T-cell (primary cell): ENCODE results near the gene C3orf20. TPM values are rescaled to one million over a fixed set of nuclear protein-coding genes. Genes with fewer than 3 reads are reported as not detected.
"Not testable (repeated sequence)": the region's sequence is repeated elsewhere in the genome, so short reads cannot be mapped to it uniquely, and the experiment has no call there.

Experiments
- ATAC-seq, 4 experiments: fragments of 200-7000 bp in 3 of 4; fragments of 150-1000 bp in 1 of 4; cut with Tn5 transposase; replicated peaks in 1 of 4; 1 replicate in 3 of 4; 2 replicates in 1 of 4; pipeline ENCODE4 v1.10.0; 2021; ENCODE audit warnings: moderate library complexity in 3 of 4, mild to moderate bottlenecking in 2 of 4, moderate number of reproducible peaks in 1 of 4
- CTCF ChIA-PET, 2 donors: fragments of 300-600 bp; sonication (Branson Sonifier 250); formaldehyde crosslinking; loops; one replicate each; lab custom pipeline; 2022; ENCODE audit warnings: antibody characterized with exemption in 2 of 2; lab: Charles Lee
- POLR2A ChIA-PET, 2 donors: fragments of 300-600 bp; sonication (Branson Sonifier 250); formaldehyde crosslinking; loops; one replicate each; lab custom pipeline; 2022; ENCODE audit warnings: antibody characterized with exemption in 2 of 2; lab: Charles Lee
- DNase-seq, 35 experiments: peaks; one replicate each; pipeline versions ENCODE4 v3.0.0 to v3.0.0-alpha.2; 2013 to 2023
- H3K27ac ChIP-seq: one replicate; pipeline ENCODE4 v1.5.1; 2013; ENCODE audit warnings: low read length
- H3K27me3 ChIP-seq, 2 experiments: replicated peaks in 1 of 2; 1 replicate in 1 of 2; 2 replicates in 1 of 2; pipeline versions ENCODE4 v1.6.1 to v1.7.0; 2013; ENCODE audit warnings: low read length in 1 of 2, mixed read lengths in 1 of 2; ENCODE audit not compliant: control insufficient read depth in 2 of 2, insufficient read depth in 2 of 2; ENCODE audit errors: extremely low read depth in 1 of 2
- H3K36me3 ChIP-seq, 2 donors: 1 replicate in 1 of 2; 2 replicates in 1 of 2; pipeline versions ENCODE4 v1.6.1 to v1.7.0; 2013; ENCODE audit warnings: low read length in 1 of 2; ENCODE audit not compliant: control insufficient read depth in 2 of 2, insufficient read depth in 1 of 2; ENCODE audit errors: extremely low read depth in 1 of 2
- H3K4me1 ChIP-seq, 2 experiments: 1 replicate in 1 of 2; 2 replicates in 1 of 2; pipeline versions ENCODE4 v1.6.1 to v1.7.0; 2013; ENCODE audit warnings: low read length in 2 of 2, mixed read lengths in 1 of 2; ENCODE audit not compliant: insufficient read depth in 2 of 2, control insufficient read depth in 1 of 2; ENCODE audit errors: extremely low read depth in 1 of 2
- H3K4me3 ChIP-seq, 2 donors: 1 replicate in 1 of 2; 2 replicates in 1 of 2; pipeline versions ENCODE4 v1.5.1 to v1.7.0; 2013; ENCODE audit warnings: mild to moderate bottlenecking in 2 of 2, low read length in 1 of 2, moderate library complexity in 1 of 2; ENCODE audit not compliant: control insufficient read depth in 1 of 2; ENCODE audit errors: extremely low read depth in 1 of 2
- H3K9me3 ChIP-seq: 2 replicates; pipeline ENCODE4 v1.7.0; 2013
- H3K27ac Mint-ChIP-seq, 2 donors: one replicate each; pipeline ENCODE4 v1.8.0; 2020 to 2021; ENCODE audit warnings: mild to moderate bottlenecking in 2 of 2, mixed read lengths in 2 of 2
- H3K27me3 Mint-ChIP-seq, 2 donors: one replicate each; pipeline ENCODE4 v1.8.0; 2021 to 2022; ENCODE audit warnings: mixed read lengths in 2 of 2
- H3K36me3 Mint-ChIP-seq: one replicate; pipeline ENCODE4 v1.8.0; 2021; ENCODE audit warnings: mixed read lengths
- H3K4me1 Mint-ChIP-seq, 3 donors: one replicate each; pipeline ENCODE4 v1.8.0; 2020 to 2022; ENCODE audit warnings: mixed read lengths in 3 of 3, mild to moderate bottlenecking in 1 of 3
- H3K4me3 Mint-ChIP-seq, 3 donors: one replicate each; pipeline ENCODE4 v1.8.0; 2020 to 2022; ENCODE audit warnings: mild to moderate bottlenecking in 3 of 3, mixed read lengths in 3 of 3, moderate library complexity in 3 of 3
- H3K9me3 Mint-ChIP-seq, 3 donors: one replicate each; pipeline ENCODE4 v1.8.0; 2020 to 2022; ENCODE audit warnings: mixed read lengths in 3 of 3
- WGBS: methylation state at CpG from one replicate; pipeline ENCODE4 v1.1.5; 2013; ENCODE audit warnings: missing lambda C conversion rate; ENCODE audit not compliant: insufficient coverage; 5-methylcytosine and 5-hydroxymethylcytosine counted together
- total RNA-seq, 35 experiments: library from RNA in 6 of 35; stranded (reverse) in 6 of 35; fragments of 120-200 nt in 1 of 35; gene quantifications; one replicate each; pipeline versions ENCODE4 v1.2.1 to v1.2.4 and lab custom pipeline; 2013 to 2026

The C3orf20 gene
- total RNA-seq, 5 donors from 2014 or later (not counting 1 experiment from before 2014, with no cell fraction given), result 0.19 to 0.82 (median 0.37) TPM

- ATAC-seq, result no peak
Observed at GRCh38 chr3:14741510-14741909, 66.6 kb downstream of the C3orf20 start.

DNA sequence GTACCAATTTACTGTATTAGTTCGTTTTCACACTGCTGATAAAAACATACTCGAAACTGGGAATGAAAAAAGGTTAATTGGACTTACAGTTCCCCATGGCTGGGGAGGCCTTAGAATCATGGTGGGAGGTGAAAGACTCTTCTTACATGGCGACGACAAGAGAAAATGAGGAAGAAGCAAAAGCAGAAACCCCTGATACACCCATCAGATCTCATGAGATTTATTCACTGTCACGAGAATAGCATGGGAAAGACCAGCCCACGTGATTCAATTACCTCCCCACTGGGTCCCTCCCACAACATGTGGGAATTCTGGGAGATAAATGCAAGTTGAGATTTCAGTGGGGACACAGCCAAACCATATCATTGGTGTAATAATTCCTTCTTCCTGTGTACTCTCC is 69.6 kb downstream of the C3orf20 start:
- H3K4me1 Mint-ChIP-seq, result no peaks in the 10 kb centered on the region
- no peak overlapping the region for H3K4me3 ChIP-seq
- H3K27ac ChIP-seq, result no peak overlapping the region
- CTCF ChIA-PET, result no interaction called here
- no peak for DNase-seq
- no peak overlapping the region for H3K27ac Mint-ChIP-seq
- H3K27me3 Mint-ChIP-seq, result peaks cover 25 to 27% of the 10 kb centered on the region in 2 donors
- no peak for ATAC-seq
- peaks cover 0 to 8% (median 0%) of the 10 kb centered on the region in 3 donors for H3K9me3 Mint-ChIP-seq
- no peak overlapping the region for H3K4me3 Mint-ChIP-seq
- no peaks in the 10 kb centered on the region for H3K36me3 ChIP-seq
- POLR2A ChIA-PET, result no interaction called here
- H3K9me3 ChIP-seq, result peaks cover 2% of the 10 kb centered on the region
- H3K4me1 ChIP-seq, result no peaks in the 10 kb centered on the region
- WGBS, result no CpG with 5 or more reads among the region's 6 CpGs
- H3K36me3 Mint-ChIP-seq, result peaks cover 4% of the 10 kb centered on the region
- peaks cover 0 to 8% of the 10 kb centered on the region in 2 experiments for H3K27me3 ChIP-seq

More at GRCh38 chr3:14741510-14741909, 66.6 kb downstream of the C3orf20 start:
- no peak overlapping the region for H3K27ac Mint-ChIP-seq
- H3K4me1 ChIP-seq, result no peaks in the 10 kb centered on the region
- H3K9me3 Mint-ChIP-seq, result peaks cover 0 to 8% (median 0%) of the 10 kb centered on the region in 3 donors
- CTCF ChIA-PET, result no interaction called here
- H3K4me1 Mint-ChIP-seq, result no peaks in the 10 kb centered on the region
- no peak overlapping the region for H3K27ac ChIP-seq
- WGBS, result no CpG with 5 or more reads among the region's 2 CpGs
- peaks cover 0 to 8% of the 10 kb centered on the region in 2 experiments for H3K27me3 ChIP-seq
- peaks cover 7% of the 10 kb centered on the region for H3K36me3 Mint-ChIP-seq
- no peak overlapping the region for H3K4me3 Mint-ChIP-seq
- DNase-seq, result no peak
- no peaks in the 10 kb centered on the region for H3K9me3 ChIP-seq
- H3K27me3 Mint-ChIP-seq, result peaks cover 24 to 28% of the 10 kb centered on the region in 2 donors
- no peak overlapping the region for H3K4me3 ChIP-seq
- POLR2A ChIA-PET, result interaction anchor here in 1 of 2 donors (0.6 kb wide), 1 partner anchor 17 kb away, joined by 3 read pairs; no protein-coding TSS in a partner anchor
- no peaks in the 10 kb centered on the region for H3K36me3 ChIP-seq

- Mint-ChIP-seq H3K36me3 (peaks cover 5% of the 10 kb centered on the region), H3K27ac (no peak overlapping the region), H3K4me1 (no peaks in the 10 kb centered on the region), H3K27me3 (peaks cover 12 to 14% of the 10 kb centered on the region in 2 donors), H3K4me3 (no peak overlapping the region), H3K9me3 (peaks cover 12 to 15% (median 13%) of the 10 kb centered on the region in 3 donors)
- ChIA-PET POLR2A (interaction anchor here in 1 of 2 donors (0.7 kb wide), 1 partner anchor 179 kb away, joined by 4 read pairs; no protein-coding TSS in a partner anchor), CTCF (interaction anchor here in 1 of 2 donors (0.7 kb wide), 3 partner anchors 493 to 770 kb away, joined by 3 to 8 read pairs (median 4); no protein-coding TSS in a partner anchor)
- no peaks in the 10 kb centered on the region for H3K4me1 ChIP-seq
- no peak overlapping the region for H3K4me3 ChIP-seq
- H3K36me3 ChIP-seq, result no peaks in the 10 kb centered on the region
- no peak for DNase-seq
- ATAC-seq, result no peak
- WGBS, result no CpG with 5 or more reads among the region's 1 CpG
- no peak overlapping the region for H3K27ac ChIP-seq
- peaks cover 0 to 9% of the 10 kb centered on the region in 2 experiments for H3K27me3 ChIP-seq
- H3K9me3 ChIP-seq, result peaks cover 2% of the 10 kb centered on the region
Observed at GRCh38 chr3:14750650-14751049, 75.7 kb downstream of the C3orf20 start.

- CTCF ChIA-PET, H3K27ac ChIP-seq, ATAC-seq, H3K4me3 ChIP-seq, POLR2A ChIA-PET, H3K4me3 Mint-ChIP-seq, H3K27ac Mint-ChIP-seq, H3K4me1 Mint-ChIP-seq, DNase-seq, H3K36me3 Mint-ChIP-seq, H3K36me3 ChIP-seq, H3K9me3 ChIP-seq, H3K4me1 ChIP-seq: not testable (repeated sequence)
- peaks cover 0 to 12% of the 10 kb centered on the region in 2 experiments for H3K27me3 ChIP-seq
- H3K9me3 Mint-ChIP-seq, result peaks cover 12 to 15% (median 13%) of the 10 kb centered on the region in 3 donors
- H3K27me3 Mint-ChIP-seq, result peaks cover 6 to 14% of the 10 kb centered on the region in 2 donors
Observed at GRCh38 chr3:14752979-14753378, 78.0 kb downstream of the C3orf20 start.

GRCh38 chr3:14757153-14757700 is 82.3 kb downstream of the C3orf20 start:
- ChIA-PET POLR2A (no interaction called here), CTCF (no interaction called here)
- peaks cover 4 to 6% (median 4%) of the 10 kb centered on the region in 3 donors for H3K4me1 Mint-ChIP-seq
- no peaks in the 10 kb centered on the region for H3K36me3 ChIP-seq
- H3K27me3 Mint-ChIP-seq, result peaks cover 0 to 6% of the 10 kb centered on the region in 2 donors
- ATAC-seq (peak in 1 of 4 experiments; percentile 16), DNase-seq (no peak)
- H3K27ac ChIP-seq, result no peak overlapping the region
- no peak overlapping the region for H3K27ac Mint-ChIP-seq
- H3K4me3 ChIP-seq, result no peak overlapping the region
- H3K9me3 ChIP-seq, result no peaks in the 10 kb centered on the region
- WGBS, result 87% methylated on average over 10 of the region's 14 CpGs
- H3K4me3 Mint-ChIP-seq, result no peak overlapping the region
- peaks cover 0 to 1% (median 0%) of the 10 kb centered on the region in 3 donors for H3K9me3 Mint-ChIP-seq
- peaks cover 0 to 3% of the 10 kb centered on the region in 2 experiments for H3K4me1 ChIP-seq
- no peaks in the 10 kb centered on the region for H3K36me3 Mint-ChIP-seq
- H3K27me3 ChIP-seq, result peaks cover 0 to 12% of the 10 kb centered on the region in 2 experiments

DNA sequence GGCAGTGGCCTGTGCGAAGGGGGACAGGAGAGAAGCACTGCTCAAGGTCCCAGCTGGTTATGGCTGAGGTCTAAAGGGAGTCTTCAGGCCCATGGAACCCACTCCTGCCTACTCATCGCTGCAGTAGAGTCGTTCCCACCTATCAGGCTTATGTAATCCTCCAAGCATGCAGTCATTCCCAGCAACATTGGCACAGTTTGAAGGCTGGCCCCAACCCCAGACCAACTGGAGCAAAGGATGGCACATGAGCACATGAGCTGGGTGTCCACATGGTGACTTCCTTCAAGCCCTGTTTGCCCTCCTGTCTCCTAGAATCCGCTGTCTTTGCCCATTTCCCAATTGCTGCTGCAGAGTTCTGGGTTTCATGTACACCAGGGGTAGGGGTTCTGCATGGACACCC is 83.4 kb downstream of the C3orf20 start:
- Histone ChIP-seq H3K9me3 (no peaks in the 10 kb centered on the region), H3K27me3 (peaks cover 0 to 16% of the 10 kb centered on the region in 2 experiments), H3K27ac (no peak overlapping the region), H3K4me3 (no peak overlapping the region), H3K36me3 (no peaks in the 10 kb centered on the region), H3K4me1 (peaks cover 0 to 3% of the 10 kb centered on the region in 2 experiments)
- ATAC-seq, result no peak
- Mint-ChIP-seq H3K4me1 (peaks cover 4 to 6% (median 4%) of the 10 kb centered on the region in 3 donors), H3K4me3 (no peak overlapping the region), H3K27ac (no peak overlapping the region), H3K9me3 (no peaks in the 10 kb centered on the region), H3K36me3 (no peaks in the 10 kb centered on the region), H3K27me3 (peaks cover 0 to 5% of the 10 kb centered on the region in 2 donors)
- POLR2A ChIA-PET, result no interaction called here
- DNase-seq, result no peak
- CTCF ChIA-PET, result no interaction called here
- 78% methylated on average over 3 of the region's 4 CpGs for WGBS
